CD8-positive, alpha-beta memory T cell (primary cell): Measurements from ENCODE around the gene STC2. TPM values are rescaled to one million over a fixed set of nuclear protein-coding genes. Genes with fewer than 3 reads are reported as not detected.

Source experiments
- CTCF ChIA-PET: fragments of 350-600 bp; sonication (Branson Sonifier 250); formaldehyde crosslinking; loops from one replicate; lab custom pipeline; 2021; ENCODE audit warnings: antibody characterized with exemption; lab: Charles Lee
- POLR2A ChIA-PET: fragments of 350-600 bp; sonication (Branson Sonifier 250); formaldehyde crosslinking; loops from one replicate; lab custom pipeline; 2021; ENCODE audit warnings: antibody characterized with exemption; lab: Charles Lee
- DNase-seq, 5 donors: peaks; one replicate each; pipeline versions ENCODE4 v3.0.0 to v3.0.0-alpha.2; 2020 to 2022; ENCODE audit warnings: mixed read lengths in 1 of 5
- H3K27ac ChIP-seq: one replicate; pipeline ENCODE4 v1.7.0; 2013; ENCODE audit warnings: low read depth, mild to moderate bottlenecking, low read length, moderate library complexity
- H3K27me3 ChIP-seq: 2 replicates; pipeline ENCODE4 v1.7.0; 2013; ENCODE audit warnings: low read length, mild to moderate bottlenecking; ENCODE audit not compliant: insufficient read depth, poor library complexity, severe bottlenecking
- H3K36me3 ChIP-seq: 2 replicates; pipeline ENCODE4 v1.7.0; 2013; ENCODE audit warnings: mild to moderate bottlenecking, low read length, moderate library complexity; ENCODE audit not compliant: insufficient read depth
- H3K4me1 ChIP-seq: 2 replicates; pipeline ENCODE4 v1.7.0; 2013; ENCODE audit warnings: mild to moderate bottlenecking, low read length, moderate library complexity; ENCODE audit not compliant: insufficient read depth
- H3K4me3 ChIP-seq: 2 replicates; pipeline ENCODE4 v1.7.0; 2013; ENCODE audit warnings: mild to moderate bottlenecking, low read length
- H3K9me3 ChIP-seq: 2 replicates; pipeline ENCODE4 v1.7.0; 2013; ENCODE audit warnings: mild to moderate bottlenecking, low read length
- H3K27ac Mint-ChIP-seq, 8 donors: one replicate each; pipeline ENCODE4 v1.8.0; 2020 to 2021; ENCODE audit warnings: mixed read lengths in 8 of 8, mild to moderate bottlenecking in 6 of 8, inconsistent platforms in 3 of 8, moderate library complexity in 3 of 8
- H3K27me3 Mint-ChIP-seq, 2 donors: one replicate each; pipeline ENCODE4 v1.8.0; 2020 to 2021; ENCODE audit warnings: mixed read lengths in 2 of 2, mild to moderate bottlenecking in 1 of 2, moderate library complexity in 1 of 2
- H3K36me3 Mint-ChIP-seq, 3 donors: one replicate each; pipeline ENCODE4 v1.8.0; 2020 to 2021; ENCODE audit warnings: mixed read lengths in 3 of 3, inconsistent platforms in 1 of 3, mild to moderate bottlenecking in 1 of 3
- H3K4me1 Mint-ChIP-seq, 3 donors: one replicate each; pipeline ENCODE4 v1.8.0; 2020 to 2021; ENCODE audit warnings: mixed read lengths in 3 of 3, inconsistent platforms in 1 of 3, mild to moderate bottlenecking in 1 of 3
- H3K4me3 Mint-ChIP-seq, 7 donors: one replicate each; pipeline ENCODE4 v1.8.0; 2020 to 2021; ENCODE audit warnings: mixed read lengths in 7 of 7, mild to moderate bottlenecking in 6 of 7, moderate library complexity in 4 of 7, inconsistent platforms in 2 of 7
- H3K9me3 Mint-ChIP-seq, 5 donors: one replicate each; pipeline ENCODE4 v1.8.0; 2020 to 2022; ENCODE audit warnings: mixed read lengths in 5 of 5, mild to moderate bottlenecking in 3 of 5, moderate library complexity in 2 of 5, inconsistent platforms in 1 of 5
- polyA plus RNA-seq: library from polyadenylated mRNA; unstranded; fragments of 300-500 nt; fragmentation: Illumina TruSeq; gene quantifications from one replicate; pipeline ENCODE4 v1.2.3, GENCODE V29; 2021
- total RNA-seq, 2 experiments: library from RNA; stranded (reverse); gene quantifications; one replicate each; pipeline ENCODE4 v1.2.3, GENCODE V29; 2021

STC2 gene
- total and polyA plus RNA-seq, 3 experiments from 2014 or later, result 2.1 to 2.4 TPM; not detected in 1

DNA sequence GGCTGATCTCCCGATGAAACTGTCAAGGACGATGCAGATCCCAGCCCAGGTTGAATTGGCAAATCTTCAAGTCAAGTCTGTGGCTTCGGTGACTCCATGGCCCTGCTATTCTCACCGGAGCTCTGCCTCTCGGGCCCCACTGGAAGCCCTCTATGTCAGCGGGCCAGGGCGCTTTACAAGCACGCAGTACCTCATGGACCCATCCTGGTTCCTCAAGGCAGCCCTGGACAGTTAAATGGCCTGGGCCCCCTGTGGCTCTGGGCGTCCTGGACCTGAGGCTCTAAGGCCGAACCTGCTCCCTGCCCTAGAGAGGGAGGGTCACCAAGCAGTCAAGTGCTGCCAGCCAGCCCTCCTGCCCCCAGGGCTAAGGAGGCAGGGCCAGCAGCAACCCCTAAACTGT is 45.3 kb downstream of the STC2 start:
- Mint-ChIP-seq H3K4me3 (peak overlapping the region in 1 of 7 donors; percentile 12), H3K27ac (no peak overlapping the region), H3K27me3 (peaks cover 40 to 71% of the 10 kb centered on the region in 2 donors), H3K4me1 (peaks cover 0 to 14% (median 4%) of the 10 kb centered on the region in 3 donors), H3K9me3 (peaks cover 0 to 17% (median 3%) of the 10 kb centered on the region in 5 donors), H3K36me3 (peaks cover 0 to 4% (median 0%) of the 10 kb centered on the region in 3 donors)
- peaks cover 3% of the 10 kb centered on the region for H3K27me3 ChIP-seq
- peaks cover 3% of the 10 kb centered on the region for H3K4me1 ChIP-seq
- CTCF ChIA-PET, result no interaction called here
- H3K27ac ChIP-seq, result no peak overlapping the region
- H3K4me3 ChIP-seq, result no peak overlapping the region
- no peak for DNase-seq
- POLR2A ChIA-PET, result no interaction called here
- H3K36me3 ChIP-seq, result no peaks in the 10 kb centered on the region
- no peaks in the 10 kb centered on the region for H3K9me3 ChIP-seq

DNA sequence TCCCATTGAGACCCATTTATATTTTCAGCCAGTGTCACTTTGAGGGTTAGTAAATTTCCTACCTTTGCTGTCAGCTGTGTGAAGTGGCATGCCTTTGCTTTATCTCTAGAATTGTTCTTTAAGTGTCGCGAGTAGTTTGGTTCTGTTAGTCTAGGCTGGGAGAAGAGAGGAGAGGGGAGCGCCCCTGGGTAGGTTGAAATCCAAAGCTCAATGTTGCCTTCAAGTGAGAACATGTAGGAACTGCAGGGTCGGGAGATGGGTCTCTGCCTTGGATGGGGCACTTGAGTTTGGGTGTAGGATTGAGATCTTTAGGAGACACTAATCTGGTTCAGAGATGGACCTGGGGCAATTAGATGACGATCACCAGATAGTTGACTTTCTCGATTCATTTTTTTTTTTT is 46.3 kb downstream of the STC2 start:
- peaks cover 3% of the 10 kb centered on the region for H3K4me1 ChIP-seq
- H3K36me3 Mint-ChIP-seq, result peaks cover 0 to 4% (median 0%) of the 10 kb centered on the region in 3 donors
- peak overlapping the region in 2 of 8 donors; percentile 23 to 26 for H3K27ac Mint-ChIP-seq
- H3K27ac ChIP-seq, result no peak overlapping the region
- peaks cover 0 to 13% (median 3%) of the 10 kb centered on the region in 5 donors for H3K9me3 Mint-ChIP-seq
- ChIA-PET CTCF (interaction anchor here (1.2 kb wide), 1 partner anchor 13 kb away, joined by 4 read pairs; no protein-coding TSS in a partner anchor), POLR2A (no interaction called here)
- H3K27me3 ChIP-seq, result peaks cover 3% of the 10 kb centered on the region
- H3K4me3 Mint-ChIP-seq, result no peak overlapping the region
- no peak for DNase-seq
- no peaks in the 10 kb centered on the region for H3K9me3 ChIP-seq
- no peaks in the 10 kb centered on the region for H3K36me3 ChIP-seq
- peaks cover 0 to 14% (median 4%) of the 10 kb centered on the region in 3 donors for H3K4me1 Mint-ChIP-seq
- no peak overlapping the region for H3K4me3 ChIP-seq
- H3K27me3 Mint-ChIP-seq, result peaks cover 41 to 70% of the 10 kb centered on the region in 2 donors

GRCh38 chr5:173279166-173279565 is 49.0 kb downstream of the STC2 start:
- Mint-ChIP-seq H3K36me3 (peaks cover 0 to under 1% (median 0%) of the 10 kb centered on the region in 3 donors), H3K27ac (no peak overlapping the region), H3K27me3 (peaks cover 39 to 62% of the 10 kb centered on the region in 2 donors), H3K9me3 (peaks cover 0 to 10% (median 5%) of the 10 kb centered on the region in 5 donors), H3K4me1 (peaks cover 0 to 8% (median 2%) of the 10 kb centered on the region in 3 donors), H3K4me3 (no peak overlapping the region)
- Histone ChIP-seq H3K9me3 (no peaks in the 10 kb centered on the region), H3K27ac (no peak overlapping the region), H3K27me3 (peaks cover 3% of the 10 kb centered on the region), H3K4me3 (no peak overlapping the region), H3K4me1 (peaks cover 3% of the 10 kb centered on the region), H3K36me3 (no peaks in the 10 kb centered on the region)
- POLR2A ChIA-PET, result no interaction called here
- CTCF ChIA-PET, result interaction anchor here (1.8 kb wide), 1 partner anchor 14 kb away, joined by 4 read pairs; no protein-coding TSS in a partner anchor
- no peak for DNase-seq

DNA sequence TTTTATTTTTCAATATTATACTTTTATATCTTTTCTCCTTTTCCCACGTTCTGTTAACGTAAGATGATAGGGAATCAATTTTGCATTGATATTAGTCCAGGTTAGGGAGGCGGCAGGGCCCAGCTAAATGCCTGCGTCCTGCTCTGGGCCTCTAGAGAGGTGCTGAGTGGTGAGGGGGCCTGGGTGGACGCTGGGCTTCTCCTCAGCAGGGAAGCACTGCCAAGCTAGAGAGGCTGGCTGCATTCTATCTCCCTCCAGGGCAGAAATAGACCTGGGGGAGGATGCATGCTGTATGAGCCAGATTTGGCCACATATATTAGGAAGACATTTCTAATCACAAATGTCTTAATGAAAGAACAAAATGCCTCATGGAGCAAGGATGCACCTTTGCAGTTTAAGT is 49.6 kb downstream of the STC2 start:
- H3K9me3 Mint-ChIP-seq, result peaks cover 0 to 10% (median 5%) of the 10 kb centered on the region in 5 donors
- H3K4me1 ChIP-seq, result no peaks in the 10 kb centered on the region
- peaks cover 0 to 6% (median 1%) of the 10 kb centered on the region in 3 donors for H3K4me1 Mint-ChIP-seq
- peaks cover 3% of the 10 kb centered on the region for H3K27me3 ChIP-seq
- DNase-seq, result no peak
- POLR2A ChIA-PET, result no interaction called here
- H3K36me3 ChIP-seq, result no peaks in the 10 kb centered on the region
- H3K36me3 Mint-ChIP-seq, result no peaks in the 10 kb centered on the region
- no peak overlapping the region for H3K4me3 ChIP-seq
- no peak overlapping the region for H3K27ac ChIP-seq
- H3K4me3 Mint-ChIP-seq, result no peak overlapping the region
- CTCF ChIA-PET, result interaction anchor here (1.8 kb wide), 1 partner anchor 15 kb away, joined by 4 read pairs; no protein-coding TSS in a partner anchor
- no peaks in the 10 kb centered on the region for H3K9me3 ChIP-seq
- H3K27me3 Mint-ChIP-seq, result peaks cover 41 to 61% of the 10 kb centered on the region in 2 donors
- H3K27ac Mint-ChIP-seq, result no peak overlapping the region

GRCh38 chr5:173278172-173278571 is 50.0 kb downstream of the STC2 start:
- H3K36me3 Mint-ChIP-seq, result no peaks in the 10 kb centered on the region
- peaks cover 43 to 58% of the 10 kb centered on the region in 2 donors for H3K27me3 Mint-ChIP-seq
- Histone ChIP-seq H3K27me3 (peaks cover 3% of the 10 kb centered on the region), H3K4me1 (no peaks in the 10 kb centered on the region), H3K9me3 (no peaks in the 10 kb centered on the region), H3K36me3 (no peaks in the 10 kb centered on the region), H3K27ac (no peak overlapping the region), H3K4me3 (no peak overlapping the region)
- ChIA-PET CTCF (interaction anchor here (1.8 kb wide), 1 partner anchor 15 kb away, joined by 4 read pairs; no protein-coding TSS in a partner anchor), POLR2A (no interaction called here)
- H3K4me1 Mint-ChIP-seq, result peaks cover 0 to 3% (median 1%) of the 10 kb centered on the region in 3 donors
- peaks cover 0 to 9% (median 5%) of the 10 kb centered on the region in 5 donors for H3K9me3 Mint-ChIP-seq
- H3K4me3 Mint-ChIP-seq, result no peak overlapping the region
- no peak overlapping the region for H3K27ac Mint-ChIP-seq
- DNase-seq, result no peak

GRCh38 chr5:173274771-173275170 is 53.4 kb downstream of the STC2 start:
- Mint-ChIP-seq H3K27me3 (peaks cover 35 to 53% of the 10 kb centered on the region in 2 donors), H3K4me3 (no peak overlapping the region), H3K27ac (no peak overlapping the region), H3K36me3 (no peaks in the 10 kb centered on the region), H3K9me3 (peaks cover 2 to 10% (median 3%) of the 10 kb centered on the region in 5 donors), H3K4me1 (no peaks in the 10 kb centered on the region)
- no peak overlapping the region for H3K27ac ChIP-seq
- no peaks in the 10 kb centered on the region for H3K9me3 ChIP-seq
- H3K4me3 ChIP-seq, result no peak overlapping the region
- no peaks in the 10 kb centered on the region for H3K4me1 ChIP-seq
- no peaks in the 10 kb centered on the region for H3K36me3 ChIP-seq
- no peak for DNase-seq
- CTCF ChIA-PET, result no interaction called here
- POLR2A ChIA-PET, result no interaction called here
- no peaks in the 10 kb centered on the region for H3K27me3 ChIP-seq

DNA sequence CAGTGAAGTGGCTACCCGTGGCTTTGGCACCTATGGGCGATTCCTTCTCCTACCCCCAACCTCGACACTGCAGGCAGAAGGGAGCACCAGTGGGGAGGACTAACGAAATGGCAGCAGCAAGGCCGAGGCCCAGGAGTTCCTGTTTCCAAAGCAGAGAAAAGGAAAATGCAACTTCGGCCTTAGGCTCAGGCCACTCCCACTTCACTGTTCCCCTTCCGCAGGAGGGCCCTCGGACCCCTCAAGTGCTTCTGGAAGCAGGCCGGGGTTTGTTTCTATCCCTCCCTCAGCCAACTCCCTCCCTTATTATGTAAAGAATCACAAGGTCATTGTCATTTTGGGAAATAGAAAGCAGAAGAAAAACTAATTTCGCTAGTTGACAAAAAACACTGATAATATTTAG is 56.8 kb downstream of the STC2 start:
- CTCF ChIA-PET, result no interaction called here
- no peak for DNase-seq
- Histone ChIP-seq H3K9me3 (no peaks in the 10 kb centered on the region), H3K4me1 (no peaks in the 10 kb centered on the region), H3K36me3 (no peaks in the 10 kb centered on the region), H3K4me3 (no peak overlapping the region), H3K27me3 (no peaks in the 10 kb centered on the region), H3K27ac (no peak overlapping the region)
- Mint-ChIP-seq H3K4me1 (no peaks in the 10 kb centered on the region), H3K4me3 (no peak overlapping the region), H3K27me3 (peaks cover 21 to 42% of the 10 kb centered on the region in 2 donors), H3K27ac (no peak overlapping the region), H3K9me3 (peaks cover 2 to 10% (median 3%) of the 10 kb centered on the region in 5 donors), H3K36me3 (no peaks in the 10 kb centered on the region)
- POLR2A ChIA-PET, result no interaction called here

- H3K4me1 ChIP-seq, result no peaks in the 10 kb centered on the region
- no peak overlapping the region for H3K4me3 ChIP-seq
- H3K27ac ChIP-seq, result no peak overlapping the region
- ChIA-PET POLR2A (no interaction called here), CTCF (no interaction called here)
- no peak for DNase-seq
- Mint-ChIP-seq H3K27ac (no peak overlapping the region), H3K27me3 (peaks cover 19 to 46% of the 10 kb centered on the region in 2 donors), H3K36me3 (no peaks in the 10 kb centered on the region), H3K4me3 (no peak overlapping the region), H3K9me3 (peaks cover 1 to 6% (median 2%) of the 10 kb centered on the region in 5 donors), H3K4me1 (no peaks in the 10 kb centered on the region)
- H3K9me3 ChIP-seq, result no peaks in the 10 kb centered on the region
- H3K27me3 ChIP-seq, result no peaks in the 10 kb centered on the region
- no peaks in the 10 kb centered on the region for H3K36me3 ChIP-seq
Measured at GRCh38 chr5:173268750-173269432, 59.3 kb downstream of the STC2 start.
